HG03460 (cell line): ENCODE data around the gene UVRAG.
A peak's percentile ranks its signal among the peaks of the same experiment; 100 is the strongest.

Experiments used
- ATAC-seq: cut with Tn5 transposase; IDR thresholded peaks from one replicate; pipeline ENCODE4 v1.9.1; 2021; ENCODE audit not compliant: unreplicated experiment

Gene UVRAG

GRCh38 chr11:75814677-75815344 is at the start of gene UVRAG:
UVRAG (plus strand) TSS chr11:75815210; CDS start chr11:75815408, 198 bp downstream.
- ATAC-seq, result peak; percentile 69

- ATAC-seq, result no peak
Observed at GRCh38 chr11:75766443-75767227, 48.4 kb upstream of the UVRAG start.

- ATAC-seq, result no peak
Observed at GRCh38 chr11:75767228-75767572, 47.8 kb upstream of the UVRAG start.

GRCh38 chr11:75767793-75768111 is 47.3 kb upstream of the UVRAG start:
- no peak for ATAC-seq

- peak; percentile 64 for ATAC-seq
Observed at GRCh38 chr11:75768112-75768908, 46.7 kb upstream of the UVRAG start, which contains the start of gene DGAT2. DGAT2 (plus strand) TSS chr11:75768778; CDS start chr11:75768992, 214 bp downstream.

GRCh38 chr11:75768909-75769771 is 45.9 kb upstream of the UVRAG start:
- no peak for ATAC-seq

- no peak for ATAC-seq
Observed at GRCh38 chr11:75770102-75770501, 44.9 kb upstream of the UVRAG start.

- no peak for ATAC-seq
Observed at GRCh38 chr11:75771646-75772410, 43.2 kb upstream of the UVRAG start.

- peak; percentile 91 for ATAC-seq
Observed at GRCh38 chr11:75773595-75774353, 41.2 kb upstream of the UVRAG start.

GRCh38 chr11:75775056-75775455 is 40.0 kb upstream of the UVRAG start:
- no peak for ATAC-seq

- ATAC-seq, result no peak
Observed at GRCh38 chr11:75776546-75776945, 38.5 kb upstream of the UVRAG start.

GRCh38 chr11:75777461-75778110 is 37.4 kb upstream of the UVRAG start:
- ATAC-seq, result no peak

- ATAC-seq, result no peak
Observed at GRCh38 chr11:75778962-75779361, 36.0 kb upstream of the UVRAG start.

GRCh38 chr11:75779960-75780359 is 35.0 kb upstream of the UVRAG start:
- ATAC-seq, result no peak

- no peak for ATAC-seq
Observed at GRCh38 chr11:75780888-75781287, 34.1 kb upstream of the UVRAG start.

- no peak for ATAC-seq
Observed at GRCh38 chr11:75781296-75781695, 33.7 kb upstream of the UVRAG start.

GRCh38 chr11:75781831-75782230 is 33.2 kb upstream of the UVRAG start:
- no peak for ATAC-seq

- no peak for ATAC-seq
Observed at GRCh38 chr11:75782540-75783263, 32.3 kb upstream of the UVRAG start.
